Measurements from ENCODE around the gene BABAM2. TPM values are rescaled to one million over a fixed set of nuclear protein-coding genes. Genes with fewer than 3 reads are reported as not detected.

BABAM2 gene
- total and polyA plus RNA-seq, 9 of the 15 experiments (the other 6 are each of a cell fraction or from before 2014, with no cell fraction given) = 10.9 to 37.4 (median 25.6) TPM

DNA sequence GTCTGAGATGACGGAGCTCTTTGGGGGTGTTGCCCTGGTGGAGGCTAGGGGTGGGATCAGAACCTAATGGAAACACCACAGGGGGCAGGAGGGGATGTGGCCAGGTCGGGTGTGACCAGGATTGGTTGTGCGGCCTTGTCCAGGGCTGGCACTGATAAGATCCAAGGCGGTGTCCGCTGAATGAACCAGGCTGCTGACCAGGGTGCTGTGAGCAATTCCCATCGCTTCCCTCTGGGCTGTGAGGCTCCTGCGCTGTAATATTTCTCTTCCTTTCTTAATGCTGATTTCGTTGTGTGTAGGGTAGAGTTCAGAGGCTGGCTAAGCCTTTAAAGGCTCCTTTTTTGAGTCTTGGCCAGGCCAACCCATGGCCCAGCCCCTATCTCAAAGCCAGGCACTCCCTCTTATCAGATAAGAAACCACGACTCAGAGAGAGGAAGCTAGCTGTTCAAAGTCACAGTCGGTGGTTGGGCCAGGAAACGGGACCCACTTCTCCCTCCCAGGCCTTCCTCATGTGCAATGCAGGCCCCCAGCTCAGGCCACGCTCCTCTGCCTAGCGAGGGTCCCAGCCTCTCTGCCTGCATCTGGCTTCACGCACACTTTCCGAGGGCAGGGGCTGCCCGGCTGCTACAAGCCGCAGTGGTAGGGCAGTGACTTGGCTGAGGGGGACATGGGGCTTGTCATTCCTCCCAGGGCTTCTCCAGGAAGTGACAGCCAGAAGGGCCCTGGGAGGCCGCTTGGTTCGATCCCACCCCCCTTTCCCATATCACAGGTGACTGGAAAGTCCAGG, 476.2 kb downstream of the BABAM2 start:
- H3K27ac ChIP-seq (ENCODE audit: extremely low read depth, low read depth, low read length) = peak overlapping the region; percentile 89
- no peaks in the 10 kb centered on the region for H3K27me3 ChIP-seq (ENCODE audit: control insufficient read depth in 2 of 2, insufficient read depth in 2 of 2, low read length in 2 of 2)
- peak; percentile 100 for FAIRE-seq
- no peaks in the 10 kb centered on the region for H3K9me3 ChIP-seq (replicated peaks; ENCODE audit: control insufficient read depth, insufficient read depth, low read depth, low read length)
- H4K20me1 ChIP-seq (replicated peaks; ENCODE audit: control insufficient read depth, insufficient read depth, low read length) = no peaks in the 10 kb centered on the region
- intact Hi-C loops (cut with micrococcal nuclease) (no loop called here), in situ Hi-C loops (cut with MboI) (no loop called here)
- no peaks in the 10 kb centered on the region for H3K9me1 ChIP-seq (ENCODE audit: control insufficient read depth, insufficient read depth, low read length)
- WGBS (ENCODE audit: insufficient coverage, low coverage, missing lambda C conversion rate) = 1% methylated on average over 18 of the region's 19 CpGs
- DNase-seq (ENCODE audit: extremely low read depth in 1 of 4, low spot score in 3 of 4) = peak; percentile 79 to 91 (median 86)
- peak overlapping the region; percentile 74 for H3K4me2 ChIP-seq (ENCODE audit: insufficient read depth, low read length)
- peak; percentile 93 for ATAC-seq
- H3K36me3 ChIP-seq (ENCODE audit: control insufficient read depth, insufficient read depth, low read length) = no peaks in the 10 kb centered on the region
- no peak overlapping the region for H3K4me3 ChIP-seq
- H3K9ac ChIP-seq (ENCODE audit: insufficient read depth in 1 of 2, low read depth in 2 of 2, low read length in 2 of 2) = peak overlapping the region; percentile 65 to 88
- POLR2A ChIA-PET = interaction anchor here (0.6 to 1.1 kb wide), 3 partner anchors 15 to 31 kb away, joined by 3 to 4 read pairs (median 4); no protein-coding TSS in a partner anchor
- CTCF ChIA-PET (ENCODE audit: low intra/inter-chr PET ratio) = no interaction called here
- H3K4me1 ChIP-seq (replicated peaks in 1 of 2; ENCODE audit: control insufficient read depth in 2 of 2, insufficient read depth in 2 of 2, low read length in 2 of 2) = peaks cover 32 to 47% of the 10 kb centered on the region in 2 experiments
- H2AFZ ChIP-seq (ENCODE audit: low read depth, low read length) = peak overlapping the region; percentile 91
- no peaks in the 10 kb centered on the region for H3K79me2 ChIP-seq (ENCODE audit: control insufficient read depth, insufficient read depth, low read length)
- BruUV-seq (replicated peaks) = TSS peak; percentile 95
- TF ChIP-seq ZNF324 (CRISPR knock-in tag; IDR thresholded peaks at IDR 0.05) (peak; percentile 41; the same call in 1 of the 2 replicates), ZBTB17 (CRISPR knock-in tag; IDR thresholded peaks at IDR 0.05) (peak; percentile 81), NR2C1 (IDR thresholded peaks at IDR 0.05) (0 out of 2 replicates have a peak, but pooled peaks have one; percentile 14), NR2C1 (tag; IDR thresholded peaks at IDR 0.05) (peak; percentile 26; the same call in 1 of the 2 replicates), HDGF (IDR thresholded peaks at IDR 0.05) (peak; percentile 46; the same call in 1 of the 2 replicates), BCL6 (CRISPR knock-in tag; IDR thresholded peaks at IDR 0.05) (no peak), ZNF408 (CRISPR knock-in tag; IDR thresholded peaks at IDR 0.05; ENCODE audit: low read depth) (no peak), LEF1 (IDR thresholded peaks at IDR 0.05) (peak; percentile 92), MCM7 (IDR thresholded peaks at IDR 0.05) (no peak), ZKSCAN3 (CRISPR knock-in tag; IDR thresholded peaks at IDR 0.05) (no peak), RBM14 (IDR thresholded peaks at IDR 0.05; ENCODE audit: borderline replicate concordance, insufficient read depth, low read depth, low read length) (no peak), RBM17 (IDR thresholded peaks at IDR 0.05; ENCODE audit: borderline replicate concordance, low read depth, low read length) (no peak), ZNF398 (CRISPR knock-in tag; IDR thresholded peaks at IDR 0.05) (no peak), SRSF3 (IDR thresholded peaks at IDR 0.05; ENCODE audit: insufficient read depth, low read length) (no peak), OTX1 (CRISPR knock-in tag; IDR thresholded peaks at IDR 0.05) (0 out of 2 replicates have a peak, but pooled peaks have one; percentile 28), EP400 (IDR thresholded peaks at IDR 0.05) (peak; percentile 51), CCAR2 (IDR thresholded peaks at IDR 0.05; ENCODE audit: low read depth, low read length) (no peak)
- TF ChIP-seq, protein P1, sequence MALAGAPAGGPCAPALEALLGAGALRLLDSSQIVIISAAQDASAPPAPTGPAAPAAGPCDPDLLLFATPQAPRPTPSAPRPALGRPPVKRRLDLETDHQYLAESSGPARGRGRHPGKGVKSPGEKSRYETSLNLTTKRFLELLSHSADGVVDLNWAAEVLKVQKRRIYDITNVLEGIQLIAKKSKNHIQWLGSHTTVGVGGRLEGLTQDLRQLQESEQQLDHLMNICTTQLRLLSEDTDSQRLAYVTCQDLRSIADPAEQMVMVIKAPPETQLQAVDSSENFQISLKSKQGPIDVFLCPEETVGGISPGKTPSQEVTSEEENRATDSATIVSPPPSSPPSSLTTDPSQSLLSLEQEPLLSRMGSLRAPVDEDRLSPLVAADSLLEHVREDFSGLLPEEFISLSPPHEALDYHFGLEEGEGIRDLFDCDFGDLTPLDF (CRISPR knock-in tag; IDR thresholded peaks at IDR 0.05) = 0 out of 2 replicates have a peak, but pooled peaks have one; percentile 29
- TF ChIP-seq, protein P2, sequence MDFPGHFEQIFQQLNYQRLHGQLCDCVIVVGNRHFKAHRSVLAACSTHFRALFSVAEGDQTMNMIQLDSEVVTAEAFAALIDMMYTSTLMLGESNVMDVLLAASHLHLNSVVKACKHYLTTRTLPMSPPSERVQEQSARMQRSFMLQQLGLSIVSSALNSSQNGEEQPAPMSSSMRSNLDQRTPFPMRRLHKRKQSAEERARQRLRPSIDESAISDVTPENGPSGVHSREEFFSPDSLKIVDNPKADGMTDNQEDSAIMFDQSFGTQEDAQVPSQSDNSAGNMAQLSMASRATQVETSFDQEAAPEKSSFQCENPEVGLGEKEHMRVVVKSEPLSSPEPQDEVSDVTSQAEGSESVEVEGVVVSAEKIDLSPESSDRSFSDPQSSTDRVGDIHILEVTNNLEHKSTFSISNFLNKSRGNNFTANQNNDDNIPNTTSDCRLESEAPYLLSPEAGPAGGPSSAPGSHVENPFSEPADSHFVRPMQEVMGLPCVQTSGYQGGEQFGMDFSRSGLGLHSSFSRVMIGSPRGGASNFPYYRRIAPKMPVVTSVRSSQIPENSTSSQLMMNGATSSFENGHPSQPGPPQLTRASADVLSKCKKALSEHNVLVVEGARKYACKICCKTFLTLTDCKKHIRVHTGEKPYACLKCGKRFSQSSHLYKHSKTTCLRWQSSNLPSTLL (IDR thresholded peaks at IDR 0.05) = no peak
